OCI-LY7 (cell line): ENCODE data around the gene LGALS1. TPM values are rescaled to one million over a fixed set of nuclear protein-coding genes. Genes with fewer than 3 reads are reported as not detected.
A peak's percentile ranks its signal among the peaks of the same experiment; 100 is the strongest.

Source experiments
- BruUV-seq: library from RNA; stranded (reverse); fragments of 400-500 nt; replicated peaks from 2 replicates; lab custom pipeline; 2021; lab: Mats Ljungman, UMichigan
- CTCF ChIA-PET: fragments of 300-600 bp; sonication (Branson Sonifier 250); formaldehyde crosslinking; loops from one replicate; lab custom pipeline; 2022; ENCODE audit warnings: antibody characterized with exemption; ENCODE audit not compliant: unreplicated experiment; lab: Charles Lee
- POLR2A ChIA-PET: fragments of 300-600 bp; sonication (Branson Sonifier 250); formaldehyde crosslinking; loops from one replicate; lab custom pipeline; 2022; ENCODE audit warnings: antibody characterized with exemption; lab: Charles Lee
- DNase-seq: peaks from one replicate; pipeline ENCODE4 v3.0.0-alpha.2; 2015; ENCODE audit warnings: low spot score
- H2AFZ ChIP-seq: fragments of 200-600 bp; sonication (generic), shearing (Covaris generic); 2 replicates; pipeline ENCODE4 v1.6.1; 2014; ENCODE audit warnings: mild to moderate bottlenecking, antibody characterized with exemption, low read length, moderate library complexity
- H3K27ac ChIP-seq: fragments of 200-600 bp; sonication (generic); 2 replicates; pipeline ENCODE4 v1.5.1; 2014; ENCODE audit warnings: mixed run types, low read depth, mild to moderate bottlenecking, moderate library complexity, low read length, inconsistent platforms; ENCODE audit not compliant: poor library complexity, severe bottlenecking
- H3K36me3 ChIP-seq: fragments of 200-600 bp; sonication (generic); 2 replicates; pipeline ENCODE4 v1.6.1; 2014; ENCODE audit warnings: mild to moderate bottlenecking, antibody characterized with exemption, low read length, moderate library complexity, mixed read lengths; ENCODE audit not compliant: insufficient read depth
- H3K4me1 ChIP-seq: fragments of 200-600 bp; sonication (generic); 2 replicates; pipeline ENCODE4 v1.5.1; 2014; ENCODE audit warnings: mild to moderate bottlenecking, low read length; ENCODE audit not compliant: insufficient read depth, poor library complexity, severe bottlenecking
- H3K4me2 ChIP-seq: fragments of 200-600 bp; sonication (generic); 2 replicates; pipeline ENCODE4 v1.6.1; 2014; ENCODE audit warnings: mild to moderate bottlenecking, low read length
- H3K4me3 ChIP-seq: fragments of 200-600 bp; sonication (generic); 2 replicates; pipeline ENCODE4 v1.5.1; 2014; ENCODE audit warnings: mild to moderate bottlenecking, low read depth, low read length; ENCODE audit not compliant: poor library complexity, severe bottlenecking
- H3K79me2 ChIP-seq: fragments of 200-600 bp; sonication (generic); 2 replicates; pipeline ENCODE4 v1.6.1; 2016; ENCODE audit warnings: low read depth, mild to moderate bottlenecking, low read length, moderate library complexity, mixed read lengths; ENCODE audit not compliant: insufficient read depth
- H3K9me2 ChIP-seq: fragments of 200-600 bp; sonication (generic); 2 replicates; pipeline ENCODE4 v1.6.1; 2016; ENCODE audit warnings: mild to moderate bottlenecking, low read length, mixed read lengths; ENCODE audit not compliant: insufficient read depth
- H3K9me3 ChIP-seq: fragments of 200-600 bp; sonication (generic); 2 replicates; pipeline ENCODE4 v1.6.1; 2014; ENCODE audit warnings: mild to moderate bottlenecking, mixed run types, low read length, mixed read lengths
- H4K20me1 ChIP-seq: fragments of 200-600 bp; sonication (generic); 2 replicates; pipeline ENCODE4 v1.6.1; 2014; ENCODE audit warnings: mild to moderate bottlenecking, antibody characterized with exemption, low read length, moderate library complexity, mixed read lengths; ENCODE audit not compliant: insufficient read depth
- CTCF ChIP-seq: fragments of 200-600 bp; sonication (generic); conservative IDR thresholded peaks from 2 replicates; pipeline ENCODE4 v1.5.1; 2014; ENCODE audit warnings: mild to moderate bottlenecking, antibody characterized with exemption, low read length, moderate library complexity, mixed read lengths
- EZH2phosphoT487 ChIP-seq: fragments of 200-600 bp; sonication (generic); IDR thresholded peaks from 2 replicates; pipeline ENCODE4 v1.6.1; 2018; ENCODE audit warnings: low read depth, borderline replicate concordance, mild to moderate bottlenecking, mixed run types, antibody characterized with exemption, low read length, moderate library complexity, mixed read lengths
- intact Hi-C: fragments of 100-400 bp; cut with micrococcal nuclease; formaldehyde crosslinking; loops from one replicate; pipeline ENCODE4 v1.10.0; 2022; ENCODE audit not compliant: unreplicated experiment
- total RNA-seq, 2 experiments: library from RNA; depleted of rRNA in 1 of 2; stranded (reverse); fragments of >200 nt in 1 of 2; shearing (Covaris generic) in 1 of 2; gene quantifications; 2 replicates each; pipeline ENCODE4 v1.2.3, GENCODE V29; 2014 to 2022

The LGALS1 gene
- total RNA-seq, 2 experiments from 2014 or later, result 57.3 to 93.1 TPM

DNA sequence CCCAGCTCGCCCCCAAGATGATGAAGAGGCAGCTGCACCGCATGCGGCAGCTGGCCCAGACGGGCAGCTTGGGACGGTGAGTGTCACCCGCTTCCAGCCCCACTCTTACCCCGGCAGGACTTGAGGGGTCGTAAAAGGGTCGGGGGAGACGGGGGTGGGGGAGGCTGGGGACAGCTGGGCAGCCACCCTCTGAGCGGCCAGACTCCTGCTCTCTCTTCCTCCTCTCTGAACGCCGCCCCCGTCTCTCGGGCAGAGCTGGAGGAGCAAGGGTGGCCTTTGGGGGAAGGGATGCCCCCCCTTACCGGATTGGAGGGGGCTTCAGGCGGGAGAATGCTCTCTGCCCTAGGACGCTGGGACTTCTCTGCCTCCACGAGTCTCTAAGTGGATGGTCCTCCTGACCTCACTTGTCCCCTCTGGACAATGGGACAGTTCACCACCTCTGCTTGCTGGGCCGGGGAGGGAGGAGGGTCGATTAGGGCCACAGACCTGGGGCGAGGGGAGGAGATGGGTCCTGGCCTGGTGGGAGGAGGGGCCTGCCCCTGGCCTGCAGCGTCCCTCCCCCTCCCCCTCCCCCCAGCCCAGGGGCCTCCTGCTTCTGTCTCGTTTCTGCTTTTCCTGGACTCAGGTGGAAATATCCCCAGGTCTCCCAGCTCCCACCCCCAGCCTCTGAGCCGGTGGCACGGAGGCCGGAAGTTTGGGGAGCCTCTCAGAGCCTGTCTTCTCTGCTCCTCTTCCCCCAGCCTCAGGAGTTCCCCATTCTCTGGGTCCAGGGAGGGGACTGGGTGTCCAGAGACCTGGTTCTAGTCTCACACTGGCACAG is 35.5 kb upstream of the LGALS1 start:
- intact Hi-C loops, result loop anchor here (2.0 to 5.0 kb wide), 2 partner anchors 17 to 33 kb away; partner anchors contain the start of gene GGA1
- CTCF ChIA-PET, result interaction anchor here (0.6 kb wide), 3 partner anchors 30 to 290 kb away, joined by 4 to 6 read pairs (median 5); no protein-coding TSS in a partner anchor
- Histone ChIP-seq H3K36me3 (peaks cover 20% of the 10 kb centered on the region; the same call in 1 of the 2 replicates), H4K20me1 (no peaks in the 10 kb centered on the region), H3K9me3 (no peaks in the 10 kb centered on the region), H3K79me2 (no peaks in the 10 kb centered on the region), H3K9me2 (no peaks in the 10 kb centered on the region), H3K4me2 (peak overlapping the region; percentile 99), H3K27ac (peak overlapping the region; percentile 41), H2AFZ (peak overlapping the region; percentile 78), H3K4me3 (peak overlapping the region; percentile 94), H3K4me1 (peaks cover 31% of the 10 kb centered on the region)
- TF ChIP-seq EZH2phosphoT487 (no peak), CTCF (no peak; the same call in 1 of the 2 replicates)
- BruUV-seq, result no TSS peak
- POLR2A ChIA-PET, result interaction anchor here (1.2 kb wide), 1 partner anchor 13 kb away, joined by 4 read pairs; no protein-coding TSS in a partner anchor
- peak; percentile 53 for DNase-seq

DNA sequence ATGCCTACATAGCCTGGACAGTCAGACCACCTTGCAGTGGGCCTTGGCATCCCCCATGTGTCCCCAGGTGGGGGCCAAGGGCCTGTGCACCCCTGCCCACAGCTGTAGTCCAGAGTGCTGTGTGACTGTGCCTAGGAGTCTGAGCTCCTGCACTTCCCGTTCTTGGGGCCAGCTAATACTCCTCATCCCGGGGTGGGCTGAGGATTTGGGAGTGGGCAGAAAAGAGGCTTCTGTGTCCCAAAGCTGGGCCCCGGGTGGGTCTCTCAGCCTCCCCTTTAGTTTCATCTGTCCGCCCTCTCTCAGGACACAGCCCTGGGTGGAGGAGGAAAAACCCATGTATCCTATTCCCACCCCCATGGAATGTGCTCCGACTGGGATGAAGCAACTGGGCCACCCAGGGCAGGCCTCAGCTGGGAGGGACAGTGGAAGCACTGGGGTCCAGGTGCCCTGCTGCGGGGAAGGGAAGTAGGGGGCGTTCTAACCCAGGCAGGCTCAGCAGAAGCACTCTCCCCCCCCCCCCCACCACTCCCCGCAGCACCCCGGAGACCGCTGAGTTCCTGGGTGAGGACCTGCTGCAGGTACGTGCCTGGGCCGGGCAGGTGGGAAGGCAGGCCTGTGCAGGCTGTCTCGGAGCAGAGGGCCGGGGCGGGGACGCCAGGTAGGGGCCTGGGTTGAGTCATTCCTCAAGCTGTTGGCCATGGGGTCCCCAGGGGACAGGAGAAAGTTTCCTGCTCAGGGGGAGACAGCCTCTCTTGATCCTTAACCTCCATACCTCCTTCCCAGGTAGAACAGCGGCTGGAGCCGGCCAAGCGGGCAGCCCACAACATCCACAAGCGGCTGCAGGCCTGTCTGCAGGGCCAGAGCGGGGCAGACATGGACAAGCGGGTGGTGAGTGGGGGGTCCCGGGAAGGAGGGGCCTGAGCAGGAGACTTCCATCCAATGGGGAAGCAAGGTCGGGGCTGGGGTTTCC is 34.6 kb upstream of the LGALS1 start:
- Histone ChIP-seq H3K9me3 (no peaks in the 10 kb centered on the region), H3K27ac (peak overlapping the region; percentile 41), H3K9me2 (no peaks in the 10 kb centered on the region), H3K4me3 (peak overlapping the region; percentile 94), H4K20me1 (no peaks in the 10 kb centered on the region), H2AFZ (no peak overlapping the region), H3K4me2 (peak overlapping the region; percentile 99), H3K79me2 (no peaks in the 10 kb centered on the region), H3K36me3 (peaks cover 20% of the 10 kb centered on the region; the same call in 1 of the 2 replicates), H3K4me1 (peaks cover 31% of the 10 kb centered on the region)
- no TSS peak for BruUV-seq
- ChIA-PET POLR2A (interaction anchor here (1.2 to 1.6 kb wide), 2 partner anchors 14 to 17 kb away, joined by 4 read pairs; partner anchors contain the start of gene PDXP), CTCF (interaction anchor here (0.6 to 3.1 kb wide), 3 partner anchors 40 to 100 kb away, joined by 4 to 16 read pairs (median 4); no protein-coding TSS in a partner anchor)
- intact Hi-C loops, result loop anchor here (5.0 kb wide), 1 partner anchor 34 kb away; the partner anchor contains the start of gene GGA1
- TF ChIP-seq CTCF (peak; percentile 54), EZH2phosphoT487 (no peak)
- no peak for DNase-seq
